Stomach smooth muscle (tissue), 2 donors: ENCODE measurements around the gene IFT172.
A peak's percentile ranks its signal among the peaks of the same experiment; 100 is the strongest.
"Not testable (repeated sequence)": the region's sequence is repeated elsewhere in the genome, so short reads cannot be mapped to it uniquely, and the experiment has no call there.

ENCODE experiments used
- H3K27ac ChIP-seq: one replicate; pipeline ENCODE4 v1.7.0; 2013; ENCODE audit warnings: mild to moderate bottlenecking, low read length, inconsistent platforms
- H3K27me3 ChIP-seq, 2 donors: one replicate each; pipeline ENCODE4 v1.7.0; 2013; ENCODE audit warnings: low read length in 2 of 2; ENCODE audit not compliant: insufficient read depth in 2 of 2, control insufficient read depth in 1 of 2
- H3K36me3 ChIP-seq, 2 donors: one replicate each; pipeline ENCODE4 v1.7.0; 2013; ENCODE audit warnings: low read length in 2 of 2; ENCODE audit not compliant: control insufficient read depth in 2 of 2, insufficient read depth in 2 of 2
- H3K4me1 ChIP-seq: one replicate; pipeline ENCODE4 v1.7.0; 2013; ENCODE audit warnings: low read length; ENCODE audit not compliant: control insufficient read depth, insufficient read depth
- H3K4me3 ChIP-seq, 2 donors: one replicate each; pipeline ENCODE4 v1.7.0; 2013; ENCODE audit warnings: low read length in 2 of 2
- H3K9ac ChIP-seq, 2 donors: one replicate each; pipeline ENCODE4 v1.7.0; 2013; ENCODE audit warnings: low read length in 2 of 2, mild to moderate bottlenecking in 1 of 2
- H3K9me3 ChIP-seq, 2 donors: one replicate each; pipeline ENCODE4 v1.7.0; 2013; ENCODE audit warnings: low read length in 2 of 2; ENCODE audit not compliant: control insufficient read depth in 2 of 2
- donor health status: healthy.
- donor health status: Pancreatic carcinoma.

Gene IFT172

DNA sequence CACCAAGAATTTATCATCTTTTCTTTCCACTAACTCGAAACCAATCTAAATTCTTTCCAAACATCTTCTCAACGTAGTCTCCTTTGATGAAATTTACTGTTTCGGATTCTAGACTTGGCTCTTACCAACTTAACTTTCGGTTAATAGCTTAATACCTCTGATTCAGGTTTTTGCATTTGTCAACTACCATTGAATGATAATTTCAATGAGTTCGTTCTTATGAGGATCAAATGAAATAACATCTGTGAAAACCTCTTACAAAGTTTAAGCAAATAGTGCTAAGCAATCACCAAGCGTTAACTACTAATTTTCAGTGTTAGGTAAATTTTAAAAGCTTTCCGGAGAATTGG, 61.7 kb downstream of the IFT172 start:
- peaks cover 28% of the 10 kb centered on the region for H3K4me1 ChIP-seq
- H3K9me3 ChIP-seq = no peaks in the 10 kb centered on the region
- H3K36me3 ChIP-seq = no peaks in the 10 kb centered on the region
- H3K4me3 ChIP-seq = peak overlapping the region; percentile 80 to 88
- H3K27me3 ChIP-seq = no peaks in the 10 kb centered on the region
- peak overlapping the region; percentile 94 for H3K27ac ChIP-seq
- H3K9ac ChIP-seq = peak overlapping the region; percentile 89 to 96

GRCh38 chr2:27425039-27425438, 64.5 kb downstream of the IFT172 start:
- H3K9ac ChIP-seq, H3K4me3 ChIP-seq, H3K9me3 ChIP-seq, H3K27ac ChIP-seq, H3K27me3 ChIP-seq, H3K36me3 ChIP-seq: not testable (repeated sequence)
- H3K4me1 ChIP-seq = peaks cover 14% of the 10 kb centered on the region

- Histone ChIP-seq H3K27me3 (no peaks in the 10 kb centered on the region), H3K4me3 (no peak overlapping the region), H3K9me3 (no peaks in the 10 kb centered on the region), H3K27ac (no peak overlapping the region), H3K36me3 (no peaks in the 10 kb centered on the region), H3K9ac (no peak overlapping the region), H3K4me1 (peaks cover 4% of the 10 kb centered on the region)
Measured at GRCh38 chr2:27422958-27423357, 66.6 kb downstream of the IFT172 start.

- no peaks in the 10 kb centered on the region for H3K36me3 ChIP-seq
- H3K4me3 ChIP-seq = no peak overlapping the region
- H3K27me3 ChIP-seq = no peaks in the 10 kb centered on the region
- H3K27ac ChIP-seq = no peak overlapping the region
- no peaks in the 10 kb centered on the region for H3K9me3 ChIP-seq
- no peak overlapping the region for H3K9ac ChIP-seq
- H3K4me1 ChIP-seq = no peaks in the 10 kb centered on the region
Measured at GRCh38 chr2:27421660-27422250, 67.8 kb downstream of the IFT172 start.

GRCh38 chr2:27420996-27421395, 68.5 kb downstream of the IFT172 start:
- H3K27me3 ChIP-seq = no peaks in the 10 kb centered on the region
- no peaks in the 10 kb centered on the region for H3K9me3 ChIP-seq
- no peak overlapping the region for H3K4me3 ChIP-seq
- H3K4me1 ChIP-seq = no peaks in the 10 kb centered on the region
- H3K27ac ChIP-seq = no peak overlapping the region
- no peaks in the 10 kb centered on the region for H3K36me3 ChIP-seq
- H3K9ac ChIP-seq = no peak overlapping the region

DNA sequence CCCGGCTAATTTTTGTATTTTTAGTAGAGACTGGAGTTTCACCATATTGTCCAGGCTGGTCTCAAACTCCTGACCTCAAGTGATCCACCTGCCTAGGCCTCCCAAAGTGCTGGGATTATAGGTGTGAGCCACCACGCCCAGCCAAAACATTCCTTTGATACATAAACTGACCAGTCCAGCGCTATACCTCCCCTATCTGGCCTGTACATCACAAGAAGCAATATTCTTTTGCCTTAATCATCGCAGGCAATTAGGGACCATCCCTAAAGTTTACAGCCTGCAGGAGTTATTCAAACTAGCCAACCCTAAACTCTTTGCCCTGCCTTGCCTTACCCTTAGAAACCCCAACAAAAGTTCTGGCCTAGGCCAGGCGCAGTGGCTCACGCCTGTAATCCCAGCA, 73.4 kb downstream of the IFT172 start:
- H3K9me3 ChIP-seq = no peaks in the 10 kb centered on the region
- H3K9ac ChIP-seq = no peak overlapping the region
- no peaks in the 10 kb centered on the region for H3K4me1 ChIP-seq
- no peaks in the 10 kb centered on the region for H3K27me3 ChIP-seq
- no peak overlapping the region for H3K4me3 ChIP-seq
- no peaks in the 10 kb centered on the region for H3K36me3 ChIP-seq
- no peak overlapping the region for H3K27ac ChIP-seq

DNA sequence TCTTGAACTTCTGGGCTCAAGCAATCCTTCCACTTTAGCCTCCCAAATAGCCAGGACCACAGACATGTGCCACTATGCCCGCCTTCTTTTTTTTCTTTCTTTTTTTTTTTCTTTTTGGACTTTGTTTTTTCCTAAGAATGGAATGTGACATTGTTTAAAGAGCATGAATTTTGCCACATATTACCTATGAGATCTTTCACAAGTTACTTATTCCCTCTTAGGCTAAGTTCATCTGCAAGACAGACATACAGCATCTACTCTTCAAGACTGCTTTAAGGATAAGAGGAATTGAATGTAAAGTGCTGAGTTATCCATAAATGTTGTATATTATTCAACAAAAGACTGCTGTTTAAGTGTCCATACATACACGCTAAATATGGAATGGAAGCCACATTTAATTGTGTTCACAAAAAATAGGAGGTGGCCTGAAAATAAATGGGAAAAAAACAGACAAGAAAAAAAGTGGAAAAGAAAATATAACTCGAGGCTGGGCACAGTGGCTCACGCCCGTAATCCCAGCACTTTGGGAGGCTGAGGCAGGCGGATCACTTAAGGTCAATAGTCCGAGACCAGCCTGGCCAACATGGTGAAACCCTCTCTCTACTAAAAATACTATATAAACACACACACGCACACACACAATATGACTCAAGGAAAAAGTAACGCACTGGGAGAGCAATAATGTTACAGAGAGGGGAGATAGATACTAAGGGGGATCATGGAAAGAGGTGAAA, 77.0 kb downstream of the IFT172 start:
- peaks cover 12% of the 10 kb centered on the region for H3K4me1 ChIP-seq
- no peak overlapping the region for H3K4me3 ChIP-seq
- no peaks in the 10 kb centered on the region for H3K9me3 ChIP-seq
- H3K27ac ChIP-seq = no peak overlapping the region
- H3K27me3 ChIP-seq = no peaks in the 10 kb centered on the region
- no peak overlapping the region for H3K9ac ChIP-seq
- H3K36me3 ChIP-seq = no peaks in the 10 kb centered on the region

GRCh38 chr2:27409321-27410073, 80.0 kb downstream of the IFT172 start, which contains the start of gene PPM1G:
PPM1G (minus strand) TSS chr2:27409591; CDS start chr2:27409422, 169 bp downstream.
- no peaks in the 10 kb centered on the region for H3K36me3 ChIP-seq
- H3K9me3 ChIP-seq = no peaks in the 10 kb centered on the region
- H3K4me1 ChIP-seq = peaks cover 12% of the 10 kb centered on the region
- H3K27ac ChIP-seq = peak within 1 kb of the TSS; percentile 86
- H3K9ac ChIP-seq = peak within 1 kb of the TSS; percentile 93 to 96
- peak within 1 kb of the TSS; percentile 93 to 94 for H3K4me3 ChIP-seq
- no peaks in the 10 kb centered on the region for H3K27me3 ChIP-seq

DNA sequence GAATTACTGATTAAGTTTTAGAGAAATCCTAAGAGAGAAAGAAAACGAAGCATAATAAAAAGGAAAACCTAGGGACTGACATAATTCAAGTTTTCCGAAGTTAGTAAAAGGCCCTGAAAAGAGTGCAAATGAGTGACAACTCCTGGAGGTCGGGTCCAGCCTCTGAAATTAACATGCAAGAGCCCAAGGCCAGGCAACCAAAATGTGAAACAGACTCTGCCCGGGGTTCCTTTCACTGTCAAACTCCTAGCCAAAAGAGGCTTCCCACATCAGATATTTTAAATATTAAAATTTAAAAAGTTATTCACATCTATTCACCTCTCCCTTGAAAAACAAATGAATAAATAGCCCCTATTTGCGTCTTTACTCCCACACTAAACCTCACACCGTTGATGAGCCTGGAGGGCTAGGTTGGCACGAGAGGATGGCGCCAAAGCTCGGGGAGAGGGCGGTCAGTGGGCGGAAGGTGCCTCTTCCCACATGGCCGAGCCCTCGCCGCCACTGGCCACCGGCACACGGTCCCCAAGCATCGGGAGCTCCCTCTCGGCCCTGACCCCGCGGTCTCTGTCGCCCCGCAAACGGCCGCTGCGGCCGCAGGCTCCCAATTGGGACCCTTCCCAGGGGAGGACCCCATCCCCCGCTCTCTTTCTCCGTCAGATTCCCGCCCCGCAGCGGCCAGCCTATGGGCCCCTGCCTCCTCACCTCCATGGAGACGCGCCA, 80.8 kb downstream of the IFT172 start:
- Histone ChIP-seq H3K9ac (peak overlapping the region; percentile 84 to 94), H3K9me3 (no peaks in the 10 kb centered on the region), H3K36me3 (no peaks in the 10 kb centered on the region), H3K4me3 (peak overlapping the region; percentile 89 to 93), H3K27me3 (no peaks in the 10 kb centered on the region), H3K4me1 (peaks cover 12% of the 10 kb centered on the region), H3K27ac (peak overlapping the region; percentile 69)

GRCh38 chr2:27407798-27408491, 81.6 kb downstream of the IFT172 start:
- Histone ChIP-seq H3K27ac (no peak overlapping the region), H3K4me3 (peak overlapping the region; percentile 89 to 93), H3K9me3 (no peaks in the 10 kb centered on the region), H3K27me3 (no peaks in the 10 kb centered on the region), H3K4me1 (peaks cover 12% of the 10 kb centered on the region), H3K9ac (peak overlapping the region; percentile 84 to 94), H3K36me3 (no peaks in the 10 kb centered on the region)
